NCI-H226 (cell line): Measurements from ENCODE around the gene ADGRA1.

Source experiments
- DNase-seq: peaks from one replicate; pipeline ENCODE4 v3.0.0-alpha.2; 2015

ADGRA1 gene

DNA sequence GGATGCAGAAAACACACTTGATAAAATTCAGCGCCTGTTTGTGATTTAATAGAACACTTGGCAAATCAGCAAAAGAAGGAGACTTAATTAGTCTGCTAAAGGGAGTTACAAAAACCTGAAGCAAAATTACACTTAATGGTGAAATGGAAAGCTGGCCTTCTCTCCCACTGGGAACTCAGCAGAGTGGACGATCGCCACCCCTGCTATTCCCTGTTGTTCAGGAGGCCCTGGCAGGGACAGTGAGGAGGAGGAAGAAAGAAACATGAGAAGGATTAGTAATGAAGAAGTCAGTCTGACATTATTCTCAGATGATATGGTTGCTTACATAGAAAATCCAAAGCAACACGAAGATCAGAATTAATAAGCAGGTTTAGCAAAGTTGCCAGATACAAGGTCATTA is 66.7 kb downstream of the ADGRA1 start:
- DNase-seq, result no peak

DNA sequence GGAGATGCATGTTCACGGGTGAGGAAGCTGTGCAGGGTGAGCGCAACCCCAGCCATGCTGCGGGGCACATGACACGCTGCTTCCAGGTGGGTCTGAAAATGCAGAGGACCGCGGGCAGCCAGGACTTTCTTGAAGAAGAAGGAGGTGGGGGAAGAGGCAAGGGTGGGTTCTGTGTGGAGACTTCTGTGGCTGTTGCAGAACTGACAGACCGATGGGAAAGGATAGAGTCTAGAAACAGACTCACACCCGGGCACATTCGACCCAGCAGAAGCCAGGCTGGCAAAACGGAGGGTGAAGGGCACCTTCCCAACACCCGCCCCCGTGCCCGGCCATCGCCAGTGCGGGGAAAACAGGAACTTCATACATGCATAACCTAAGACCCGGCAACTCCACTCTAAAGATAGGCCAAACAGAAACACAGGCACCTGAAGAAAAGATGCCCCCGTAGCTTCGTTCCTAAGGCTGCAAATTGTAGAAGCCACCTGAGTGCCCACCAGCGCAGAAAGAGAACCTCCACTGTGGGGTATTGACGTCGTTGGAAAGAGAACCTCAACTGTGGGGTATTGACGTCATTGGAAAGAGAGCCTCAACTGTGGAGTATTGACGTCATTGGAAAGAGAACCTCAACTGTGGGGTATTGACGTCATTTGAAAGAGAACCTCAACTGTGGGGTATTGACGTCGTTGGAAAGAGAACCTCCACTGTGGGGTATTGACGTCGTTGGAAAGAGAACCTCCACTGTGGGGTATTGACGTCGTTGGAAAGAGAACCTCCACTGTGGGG is 67.5 kb downstream of the ADGRA1 start:
- DNase-seq, result no peak

DNA sequence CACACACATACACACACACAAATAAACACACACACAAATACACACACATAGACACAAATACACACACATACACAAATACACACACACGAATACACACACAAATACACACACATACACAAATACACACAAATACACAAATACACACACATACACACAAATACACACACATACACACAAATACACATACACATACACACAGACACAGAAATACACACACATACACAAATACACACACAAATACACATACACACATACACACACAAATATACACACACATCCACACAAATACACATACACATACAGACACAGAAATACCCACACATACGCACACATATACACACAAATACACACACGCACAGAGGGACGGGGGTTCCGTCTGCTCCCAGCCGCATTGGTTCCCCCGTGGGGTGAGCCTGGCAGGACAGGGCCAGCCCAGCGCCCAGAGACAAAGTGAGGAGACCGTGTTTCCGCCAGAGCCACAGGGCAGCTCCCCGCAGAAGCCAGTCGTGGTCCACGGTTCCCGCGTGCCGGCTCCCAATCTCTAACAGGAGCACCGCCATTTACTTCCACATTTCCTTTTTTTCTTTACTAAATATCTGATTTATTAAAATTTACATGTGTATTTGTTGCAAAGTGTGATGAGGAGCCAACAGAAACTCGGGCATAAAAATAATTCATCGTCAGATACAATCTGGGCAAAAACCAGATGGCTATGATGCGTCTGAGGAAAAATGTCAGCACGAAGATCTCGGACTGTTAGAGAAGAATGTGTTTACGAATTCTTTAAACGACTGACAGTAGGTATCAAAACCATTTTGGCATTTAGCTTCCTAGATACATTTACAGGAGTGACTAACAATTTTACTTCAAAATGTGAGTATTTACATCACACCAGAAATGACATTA is 69.2 kb downstream of the ADGRA1 start:
- no peak for DNase-seq

DNA sequence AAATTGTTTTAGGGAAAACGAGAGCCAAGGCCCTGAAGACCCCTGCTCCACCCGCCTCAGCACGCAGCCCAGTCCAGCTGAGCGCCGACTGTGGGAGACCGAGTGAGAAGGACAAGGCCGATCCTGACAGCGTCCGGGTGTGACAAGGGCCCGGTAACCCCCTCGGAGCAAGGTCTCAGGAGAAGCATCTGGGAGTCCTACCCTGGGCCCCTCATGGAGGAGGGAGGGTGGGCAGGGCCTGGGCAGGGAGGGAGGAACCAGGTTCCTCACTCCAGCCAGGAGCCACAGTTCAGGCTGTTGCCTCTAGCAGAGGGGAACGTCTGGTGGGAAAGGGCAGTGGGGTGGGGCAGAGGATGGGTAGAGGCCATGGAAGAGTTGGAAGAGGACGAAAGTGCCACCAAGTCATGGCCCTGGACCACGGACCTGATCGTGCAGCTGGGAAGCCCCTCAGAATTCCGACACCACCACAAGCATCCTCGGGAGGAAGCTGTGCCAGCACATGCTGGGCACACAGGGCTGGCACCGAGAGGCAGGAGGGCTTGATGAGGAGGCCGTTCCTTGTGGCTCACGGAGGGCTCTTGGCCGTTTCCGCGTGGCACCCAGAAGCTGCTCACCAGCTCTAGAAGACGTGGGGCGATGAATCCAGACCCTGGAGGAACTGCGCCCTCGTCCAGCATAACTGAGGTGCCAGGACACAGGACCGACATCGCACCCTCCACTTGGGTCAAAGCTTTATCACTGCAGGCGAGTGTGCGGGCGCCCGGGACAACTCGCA is 70.1 kb downstream of the ADGRA1 start:
- DNase-seq, result no peak

DNA sequence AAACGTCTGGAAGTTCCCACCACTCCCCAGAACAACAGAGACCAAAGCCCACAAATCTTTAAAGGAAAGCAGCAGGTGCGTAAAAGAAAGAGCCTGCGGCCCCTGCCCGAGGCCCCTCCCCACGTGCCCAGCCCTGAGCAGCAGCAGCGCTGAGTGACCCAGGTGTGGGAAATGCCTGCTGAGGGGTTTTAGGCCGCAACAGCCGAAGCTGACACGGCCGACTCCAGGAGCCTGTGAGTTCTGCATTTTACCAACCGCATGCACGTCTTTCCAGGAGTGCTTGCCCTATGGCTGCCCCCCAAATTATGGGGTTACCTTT is 70.7 kb downstream of the ADGRA1 start:
- no peak for DNase-seq

DNA sequence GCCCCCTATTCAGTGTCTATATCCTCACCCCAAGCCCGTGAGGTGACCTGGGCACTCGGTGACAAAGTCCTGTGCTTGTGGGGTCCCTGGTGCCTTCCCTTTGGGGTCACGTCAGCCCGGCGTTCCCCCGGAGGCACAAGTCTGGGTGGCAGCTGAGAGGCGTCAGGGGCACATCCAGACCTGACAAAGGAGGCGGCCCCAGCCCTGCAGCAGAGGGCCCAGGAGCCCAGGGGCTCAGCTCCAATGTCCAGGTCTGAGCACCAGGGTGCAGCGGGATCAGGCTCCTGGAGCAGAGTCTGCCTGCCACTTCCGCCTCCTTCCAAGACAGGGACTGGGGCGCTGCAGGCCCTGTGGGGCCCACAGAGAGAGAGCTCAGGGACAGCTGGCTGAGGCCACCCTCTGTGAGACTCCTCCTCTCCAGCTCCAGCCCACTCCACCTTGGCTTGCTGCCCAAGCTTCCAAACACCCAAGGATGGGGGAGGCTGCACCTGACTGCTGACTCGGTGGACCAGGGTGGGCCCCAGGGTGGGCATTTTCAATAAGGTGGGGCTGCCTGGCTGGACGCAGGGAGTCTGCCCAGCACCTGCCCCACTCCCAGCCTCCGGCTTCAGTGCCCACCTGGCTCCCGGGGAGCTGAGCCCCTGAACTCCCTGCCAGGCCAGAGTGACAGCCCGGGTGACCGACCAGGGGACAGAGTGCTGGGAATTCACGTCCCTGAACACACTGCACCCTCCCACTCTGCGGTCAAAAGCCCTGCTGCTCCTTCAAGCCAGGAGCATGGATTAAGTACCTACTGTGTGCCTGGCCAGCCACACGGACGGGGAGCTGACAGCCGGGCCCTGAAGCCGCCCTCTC is 71.3 kb downstream of the ADGRA1 start:
- no peak for DNase-seq

DNA sequence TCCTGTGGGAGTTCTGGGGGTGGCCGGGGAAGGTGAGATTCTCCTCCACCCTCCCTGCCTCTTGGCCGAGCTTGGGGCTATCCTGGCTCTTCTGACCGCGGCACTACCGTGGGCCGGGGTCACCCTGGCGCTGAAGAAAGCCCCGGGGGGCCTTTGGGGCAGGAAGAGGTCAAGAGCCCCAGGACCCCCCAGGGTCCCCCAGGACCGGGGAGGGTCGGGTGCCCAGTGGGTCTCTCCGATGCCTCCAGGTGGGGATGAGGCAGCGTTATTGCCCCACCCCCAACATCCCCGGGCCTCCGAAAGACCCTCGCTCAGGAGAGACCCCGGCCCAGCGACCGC is 71.9 kb downstream of the ADGRA1 start:
- DNase-seq, result no peak

DNA sequence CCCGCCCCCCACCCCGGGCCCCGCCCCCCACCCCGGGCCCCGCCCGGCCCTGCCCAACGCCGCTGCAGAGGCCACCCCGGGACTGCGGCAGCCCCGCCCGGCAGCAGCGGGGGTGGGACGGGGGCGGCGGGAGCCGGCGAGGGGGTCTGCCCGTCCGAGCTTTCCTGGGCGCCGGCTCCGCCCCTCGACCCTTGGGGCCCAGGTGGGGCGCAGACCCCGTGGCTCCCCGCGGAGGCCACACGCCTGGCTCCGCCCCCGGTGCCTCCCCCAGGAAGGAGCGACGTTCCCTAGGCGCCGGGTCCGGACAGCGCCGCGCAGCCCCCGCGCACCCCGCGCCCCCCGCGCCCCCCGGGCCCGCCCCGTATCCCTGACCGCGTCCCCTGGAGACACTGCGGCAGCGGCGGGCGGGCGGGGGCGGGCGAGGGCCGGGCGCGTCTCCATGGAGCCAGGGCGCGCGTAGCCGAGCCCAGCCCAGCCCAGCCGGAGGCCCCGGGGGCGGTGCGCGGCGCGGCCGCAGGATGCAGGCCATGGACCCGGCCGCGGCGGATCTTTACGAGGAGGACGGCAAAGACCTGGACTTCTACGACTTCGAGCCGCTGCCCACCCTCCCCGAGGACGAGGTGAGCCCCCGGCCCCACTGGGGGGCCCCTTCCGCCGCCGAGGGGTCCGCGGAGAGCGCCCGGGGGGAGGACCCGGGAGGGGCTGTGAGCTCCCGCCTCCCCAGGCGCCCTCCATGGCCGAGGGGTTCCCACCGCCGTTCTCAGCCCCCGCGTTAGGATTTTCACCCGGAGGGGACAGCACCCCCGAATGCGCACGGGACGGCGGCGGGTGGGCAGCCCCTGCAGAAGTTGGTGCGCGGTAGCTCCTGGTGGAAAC is 72.5 kb downstream of the ADGRA1 start, which contains the start of gene KNDC1:
KNDC1 (plus strand) TSS at position 270 of the 876 bp plus-strand sequence; CDS start at position 519, 249 bp downstream.
- peak; percentile 16 for DNase-seq

DNA sequence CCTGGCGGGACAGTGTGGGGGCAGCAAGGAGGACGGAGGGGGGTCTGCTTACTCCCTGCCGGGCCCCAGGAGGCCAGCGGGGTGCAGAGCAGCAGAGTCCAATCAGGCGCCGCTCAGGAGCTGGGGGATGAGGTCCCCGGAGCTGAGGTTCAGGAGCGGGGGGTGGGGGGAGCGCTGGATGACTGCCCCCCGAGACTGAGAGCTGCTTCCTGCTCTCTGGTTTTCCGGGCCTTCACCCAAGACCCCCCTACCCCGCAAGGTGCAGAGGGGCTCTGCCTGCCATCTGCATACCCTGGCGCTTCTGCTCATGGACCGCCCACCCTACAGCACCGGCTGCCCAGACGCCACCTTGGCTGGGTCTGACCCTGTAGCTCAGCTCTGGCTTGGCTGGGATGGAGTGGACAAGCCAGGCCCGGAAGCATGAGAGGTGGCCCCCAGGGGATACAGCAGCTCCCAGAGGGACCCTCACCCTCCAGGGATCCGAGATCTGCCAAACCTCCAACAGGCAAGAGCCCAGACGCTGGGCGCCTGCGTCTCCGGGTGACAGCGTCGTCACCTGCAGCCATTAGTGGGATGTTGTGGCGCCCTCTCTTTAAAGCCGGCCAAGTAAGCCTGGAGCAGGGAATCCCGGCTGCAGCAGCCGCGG is 73.2 kb downstream of the ADGRA1 start:
- DNase-seq, result no peak

DNA sequence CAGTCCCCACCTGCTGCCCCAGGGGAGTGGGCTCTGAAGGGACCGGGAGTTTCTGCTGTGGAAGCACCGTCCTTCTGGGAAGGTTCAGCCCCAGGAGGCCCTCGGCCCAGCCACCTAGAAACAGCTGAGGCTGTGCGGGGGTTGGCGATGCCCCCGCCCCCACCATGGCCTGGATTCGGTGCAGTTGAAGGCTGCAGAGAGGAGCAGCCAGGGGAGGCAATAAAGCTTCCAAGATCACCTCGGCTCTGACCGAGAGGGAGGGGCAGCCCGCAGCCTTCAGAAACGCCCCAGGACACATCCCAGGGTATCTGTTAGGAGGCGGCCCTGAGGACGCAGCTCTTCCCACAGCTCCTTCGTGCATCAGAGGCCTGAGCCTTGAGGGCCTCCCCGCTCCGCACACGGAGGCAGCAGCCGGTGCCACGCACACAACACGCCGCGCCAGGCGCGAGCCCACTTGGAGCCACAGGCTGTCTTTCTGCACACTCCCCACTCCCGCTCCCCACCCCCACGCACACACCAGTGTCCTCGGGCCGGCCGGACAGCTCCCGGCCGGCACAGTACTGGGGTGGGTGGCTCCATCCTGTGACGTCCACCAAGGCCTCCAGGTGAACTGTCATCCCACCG is 73.9 kb downstream of the ADGRA1 start:
- no peak for DNase-seq

DNA sequence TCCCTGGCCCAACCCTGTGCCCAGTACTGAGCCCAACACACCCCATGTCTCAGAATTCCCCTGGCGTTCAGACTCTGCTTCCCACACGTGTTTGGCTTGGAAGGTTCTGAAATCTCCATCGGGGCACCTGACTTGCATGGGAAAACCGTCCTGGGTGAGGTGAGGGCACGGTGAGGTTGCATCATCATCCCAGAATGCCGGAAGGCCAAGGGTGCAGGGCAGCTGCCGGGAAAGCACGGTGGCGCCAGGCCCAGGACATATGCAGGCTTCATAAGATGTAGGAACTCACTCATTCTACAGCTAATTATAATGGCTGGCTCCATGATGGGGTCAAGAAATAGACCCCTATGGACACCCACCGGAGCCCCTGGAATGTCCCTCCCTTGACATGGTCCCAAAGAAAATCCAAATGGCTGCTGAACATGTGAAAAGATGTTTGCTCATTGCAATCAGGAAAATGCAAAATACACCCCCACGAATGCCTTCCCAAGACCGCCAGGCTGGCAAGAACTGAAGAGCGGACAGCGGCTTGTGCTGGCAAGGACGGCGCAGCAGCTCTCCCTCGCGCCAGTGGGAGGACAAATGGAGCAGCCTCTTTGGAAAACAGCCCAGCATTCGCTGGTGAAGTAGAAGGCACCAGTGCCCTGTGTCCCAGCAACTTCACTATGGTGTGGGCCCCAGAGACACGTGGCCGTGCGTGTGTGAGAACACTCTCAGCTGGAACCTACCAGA is 74.6 kb downstream of the ADGRA1 start:
- peak; percentile 16 for DNase-seq

DNA sequence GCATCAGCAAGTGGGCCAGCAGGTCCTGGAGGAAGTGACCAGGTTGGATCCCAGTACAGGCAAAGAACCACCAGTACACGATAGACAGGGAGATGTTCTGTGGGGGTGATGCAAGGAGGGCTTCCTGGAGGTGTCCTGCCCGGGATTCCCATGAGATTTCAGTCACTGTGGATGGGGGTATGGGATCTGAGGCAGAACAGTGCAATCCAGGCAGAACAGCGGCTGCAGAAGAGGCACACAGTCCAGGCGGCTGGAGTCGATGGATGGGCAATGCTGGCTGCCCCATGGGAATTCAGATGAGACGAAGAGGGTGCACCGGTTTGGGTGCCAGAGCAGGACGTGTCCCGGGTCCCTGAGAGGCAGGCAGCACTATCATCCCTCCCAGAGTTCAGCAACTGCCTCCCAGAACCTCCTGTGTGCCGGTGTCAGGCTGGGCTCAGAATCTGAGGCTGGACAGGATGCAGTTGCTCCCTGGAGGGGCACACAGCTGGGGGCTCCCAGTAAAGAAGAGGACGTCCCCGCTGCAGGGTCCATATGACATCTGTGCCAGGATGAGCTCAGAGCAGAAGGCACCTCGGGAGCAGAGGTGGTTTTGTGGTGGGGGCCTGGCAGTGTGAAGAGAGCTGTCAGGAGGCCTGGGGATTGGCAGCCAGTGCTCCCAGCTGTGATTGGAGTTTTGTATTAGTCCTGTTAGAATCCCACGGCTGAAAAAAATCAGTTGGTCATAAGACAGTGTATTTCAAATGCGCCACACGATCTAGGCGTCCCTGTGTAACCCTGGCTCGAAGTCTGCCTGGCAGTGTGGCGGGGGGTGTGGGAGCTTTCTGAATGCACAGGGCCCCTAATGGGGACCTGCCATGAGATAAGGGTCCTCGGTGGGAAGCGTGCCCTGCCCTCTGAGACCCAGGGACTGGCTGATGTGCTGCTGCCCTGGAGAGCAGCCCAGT is 75.5 kb downstream of the ADGRA1 start:
- DNase-seq, result no peak

DNA sequence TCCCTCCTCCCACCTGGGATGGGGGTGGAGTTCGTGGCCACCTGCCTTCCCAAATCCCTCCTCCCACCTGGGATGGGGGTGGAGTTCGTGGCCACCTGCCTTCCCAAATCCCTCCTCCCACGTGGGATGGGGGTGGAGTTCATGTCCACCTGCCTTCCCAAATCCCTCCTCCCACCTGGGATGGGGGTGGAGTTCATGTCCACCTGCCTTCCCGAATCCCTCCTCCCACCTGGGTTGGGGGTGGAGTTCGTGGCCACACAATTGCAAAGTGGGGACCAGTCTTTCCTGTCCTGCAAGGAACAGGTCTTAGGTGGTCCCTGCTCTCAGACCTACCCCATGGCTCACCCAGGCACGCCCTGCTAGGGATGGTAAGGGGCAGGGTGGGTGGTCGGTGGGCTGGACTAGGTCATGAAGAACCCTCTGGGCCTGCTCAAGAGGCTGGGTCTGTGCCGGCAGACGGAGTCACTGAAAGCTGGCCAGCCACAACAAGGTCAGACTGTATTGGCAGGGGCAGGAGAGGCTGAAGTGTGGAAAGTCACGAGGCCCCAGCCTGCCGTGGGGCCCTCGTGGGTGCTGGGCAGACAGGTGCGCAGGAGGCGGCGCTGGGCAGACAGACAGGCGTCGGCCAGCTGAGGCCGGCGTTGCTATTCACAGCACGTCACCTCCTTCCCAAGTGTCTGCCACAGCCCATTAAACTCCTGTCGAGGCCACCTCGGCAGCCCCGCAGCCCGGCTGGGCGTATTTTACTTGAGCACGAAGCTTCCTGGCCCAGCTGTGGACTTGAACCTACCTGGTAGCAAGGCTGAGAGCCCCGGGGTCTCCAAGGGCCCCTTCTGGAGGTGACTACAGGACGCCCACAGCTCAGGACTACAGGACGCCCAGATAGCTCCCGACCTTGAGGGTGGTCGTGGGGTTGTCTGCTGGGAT is 76.4 kb downstream of the ADGRA1 start:
- no peak for DNase-seq

DNA sequence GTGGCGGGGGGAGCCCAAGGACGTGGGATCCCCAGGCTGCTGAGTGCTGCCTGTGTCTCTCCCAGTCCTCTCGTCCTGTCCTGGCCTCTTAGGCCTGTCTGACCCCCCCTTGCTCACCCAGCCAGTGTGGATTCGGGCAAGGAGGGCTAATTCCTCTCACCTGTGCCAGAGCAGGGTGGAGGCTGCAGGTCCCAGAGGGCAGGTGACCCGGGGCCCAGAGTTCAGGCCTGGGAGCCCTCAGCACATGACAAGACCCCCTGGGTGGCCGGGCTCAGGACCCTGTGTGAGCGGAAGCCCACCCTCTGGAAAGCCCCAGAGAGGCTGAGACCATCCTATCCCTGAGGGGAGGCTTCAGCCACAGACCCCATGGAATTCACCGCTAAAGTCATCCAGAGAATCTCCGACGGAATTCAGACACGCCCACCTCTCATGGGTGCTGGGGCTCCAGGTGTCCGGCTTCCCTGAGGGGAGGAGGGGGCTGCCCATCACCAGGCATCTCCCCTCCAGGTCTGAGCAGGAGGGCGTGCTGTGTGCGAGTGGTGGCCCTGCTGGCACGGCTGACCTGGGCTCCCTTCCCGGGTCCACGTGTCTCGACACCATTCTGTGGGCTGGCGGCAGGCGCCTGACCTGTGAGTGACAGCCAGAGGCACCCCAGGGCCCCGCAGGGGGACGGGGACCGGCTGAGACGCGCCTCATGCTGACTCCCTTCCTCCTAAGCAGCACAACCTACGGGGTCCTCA is 77.3 kb downstream of the ADGRA1 start:
- DNase-seq, result no peak

DNA sequence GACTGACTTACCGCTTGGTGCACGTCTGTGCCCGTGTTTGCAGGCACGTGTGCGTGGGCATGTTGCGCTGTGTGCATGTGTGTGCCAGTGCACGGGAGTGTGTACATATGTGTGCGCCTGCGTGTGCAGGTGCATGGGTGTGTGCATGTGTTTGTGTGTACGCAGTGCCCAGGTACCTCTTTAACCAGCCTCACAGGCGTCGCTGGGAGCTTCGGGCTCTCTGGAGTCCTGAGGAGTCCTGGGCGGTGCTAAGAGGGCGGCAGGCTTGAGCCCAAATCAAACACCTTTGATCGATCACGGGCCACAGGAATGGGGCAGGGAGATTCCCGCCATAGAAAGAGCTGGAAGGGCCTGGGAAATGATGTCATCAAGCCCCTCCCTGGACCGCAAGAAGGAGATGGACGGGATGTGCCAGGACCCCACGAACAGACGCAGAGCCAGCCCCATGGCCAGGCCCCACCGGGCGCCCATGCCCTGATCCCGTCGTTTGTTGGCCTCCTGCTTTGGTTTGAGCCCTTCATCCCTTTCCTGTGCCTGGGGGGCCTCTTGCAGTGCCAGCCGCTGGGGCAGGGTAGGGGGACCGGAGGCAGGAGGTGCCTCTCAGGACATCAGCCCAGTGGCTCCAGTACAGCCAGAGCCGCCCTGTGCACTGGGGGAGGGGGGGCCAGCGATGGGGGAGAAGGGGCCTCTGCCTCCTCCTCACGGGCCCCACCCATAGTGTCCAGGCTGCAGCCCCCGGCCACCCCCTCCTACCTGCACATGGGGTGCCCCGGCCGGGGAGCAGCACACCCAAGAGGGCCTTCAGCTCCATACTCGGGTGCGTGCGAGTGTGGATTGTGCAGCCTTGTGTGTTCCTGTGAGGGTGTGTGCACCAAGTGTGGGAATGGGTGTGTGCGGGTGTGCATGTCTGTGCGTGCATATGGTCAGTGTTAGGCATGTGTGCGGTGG is 78.1 kb downstream of the ADGRA1 start:
- no peak for DNase-seq

DNA sequence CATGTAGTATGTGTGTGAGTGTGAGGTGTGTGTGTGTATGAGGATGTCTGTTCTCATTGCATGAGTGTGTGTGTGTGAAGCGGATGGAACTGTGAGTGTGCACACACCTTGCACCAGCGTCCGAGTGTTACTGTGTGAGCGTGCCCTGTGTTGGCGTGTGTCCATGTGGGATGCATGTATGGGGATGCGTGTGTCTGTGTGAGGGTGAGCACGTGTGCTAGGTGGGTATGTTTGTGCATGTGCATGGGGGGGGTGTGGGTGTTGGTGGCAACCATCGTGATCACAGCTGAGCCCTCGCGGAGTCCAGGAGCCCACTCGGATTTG is 78.7 kb downstream of the ADGRA1 start:
- no peak for DNase-seq
